HG03457 (cell line): Measurements from ENCODE around the gene XPOT.

Source experiments
- ATAC-seq: cut with Tn5 transposase; IDR thresholded peaks from one replicate; pipeline ENCODE4 v1.9.1; 2021; ENCODE audit warnings: moderate number of reproducible peaks; ENCODE audit not compliant: unreplicated experiment

XPOT gene

DNA sequence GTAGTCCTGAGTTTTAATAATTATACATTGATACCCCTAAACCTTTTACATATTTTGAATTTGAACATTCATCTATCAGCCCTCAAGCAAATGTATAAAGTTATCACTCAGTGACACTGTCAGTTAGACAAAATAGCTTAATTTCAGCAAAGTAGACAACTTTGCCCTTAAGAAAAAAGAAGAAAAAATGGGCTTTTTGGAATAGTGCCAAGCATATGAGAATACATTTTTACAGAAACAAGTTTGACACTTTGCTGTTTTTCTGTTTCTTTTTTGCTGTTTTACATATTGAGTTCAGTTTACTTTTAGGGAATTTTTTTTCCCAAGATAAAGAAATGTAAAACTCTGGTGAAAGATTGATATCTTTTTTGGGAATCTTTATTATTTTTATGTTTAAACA lies 62.0 kb downstream of the XPOT start:
- ATAC-seq, result no peak

DNA sequence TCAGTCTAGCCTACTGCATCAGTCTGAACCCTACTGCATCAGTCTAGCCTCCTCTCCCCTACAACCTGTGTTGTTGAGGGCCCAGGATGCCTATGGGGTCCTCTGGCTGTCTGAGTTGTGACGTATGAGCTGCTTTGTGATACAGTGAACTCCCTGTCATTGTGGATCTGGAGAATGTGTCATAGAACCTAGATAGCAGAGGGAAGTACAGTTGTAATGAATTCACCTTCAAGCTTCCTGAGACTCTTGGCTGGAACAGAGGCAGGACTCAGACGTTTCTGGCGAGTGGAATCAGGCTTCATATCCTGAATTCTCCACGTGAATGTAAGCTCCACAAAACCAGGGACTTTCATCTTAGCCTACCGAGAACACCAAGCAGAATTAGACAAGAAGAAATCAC lies 64.8 kb downstream of the XPOT start:
- no peak for ATAC-seq

DNA sequence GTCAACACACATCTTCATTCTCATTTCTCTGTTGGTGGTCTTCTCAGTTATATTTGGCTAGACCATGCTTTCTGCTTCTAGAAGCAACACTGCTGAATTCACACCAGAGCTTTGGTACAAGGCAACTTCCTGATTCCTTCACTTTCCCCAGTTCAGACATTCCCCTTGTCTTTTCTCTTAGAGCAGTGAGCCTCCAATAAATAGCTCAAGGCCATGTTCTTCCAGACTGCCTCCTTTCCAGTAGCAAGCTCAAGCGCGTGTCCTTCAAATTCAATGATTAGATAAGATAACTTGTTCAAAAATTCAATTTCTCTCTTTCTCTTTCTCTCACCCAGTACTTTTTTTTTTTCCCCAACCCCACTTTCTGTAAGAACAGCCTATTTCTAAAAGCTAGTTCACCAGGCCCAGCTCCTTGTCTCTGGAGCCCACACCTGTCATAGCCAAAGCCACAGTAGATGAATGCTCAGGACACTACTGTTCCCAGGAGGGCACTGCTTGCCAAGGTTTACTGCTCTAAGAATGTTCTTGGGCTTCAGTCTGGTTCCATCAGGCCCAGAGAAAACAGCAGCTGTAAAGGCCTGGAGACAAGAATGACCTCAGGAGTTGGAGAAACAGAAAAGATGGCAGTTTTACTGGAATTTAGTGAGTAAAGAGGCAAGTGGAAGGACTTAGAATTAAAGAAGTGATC lies 65.4 kb downstream of the XPOT start:
- no peak for ATAC-seq

DNA sequence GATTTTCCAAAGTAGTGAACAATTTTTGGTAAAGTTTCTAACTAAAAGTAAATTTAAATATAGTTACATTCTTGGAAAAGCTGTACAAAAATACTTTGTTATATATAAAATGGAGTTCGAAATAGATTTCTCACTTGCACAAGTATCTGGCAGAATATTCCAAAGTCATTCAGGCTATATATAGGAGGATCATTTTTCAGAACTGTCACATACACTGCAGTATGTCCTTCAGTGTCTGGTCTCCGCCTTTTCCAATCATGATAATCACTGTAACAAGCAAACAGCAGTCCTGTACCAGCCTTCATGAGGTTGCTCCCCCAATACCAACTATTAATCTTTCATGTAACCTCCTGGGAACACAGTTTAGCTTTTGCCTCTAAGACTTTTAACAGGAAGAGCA lies 66.3 kb downstream of the XPOT start:
- no peak for ATAC-seq

DNA sequence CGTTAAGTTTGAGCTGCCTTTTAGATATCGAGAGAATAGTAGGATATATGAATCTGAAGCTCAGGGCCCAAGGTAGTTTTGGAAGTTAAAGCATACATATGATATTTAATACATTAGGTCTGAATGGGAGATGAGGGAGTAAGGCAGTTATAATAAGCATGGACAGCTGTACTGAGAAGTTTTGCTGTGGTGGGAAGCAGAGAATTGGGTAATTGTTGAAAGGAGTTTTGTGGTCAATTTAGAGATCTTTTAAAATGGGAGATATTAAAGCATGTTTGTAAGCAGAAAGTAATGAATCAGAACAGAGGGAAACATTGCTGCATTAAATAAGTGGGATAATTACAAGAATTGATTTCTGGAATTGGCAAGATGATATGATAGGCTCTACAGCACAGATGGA lies 69.0 kb downstream of the XPOT start:
- ATAC-seq, result no peak

DNA sequence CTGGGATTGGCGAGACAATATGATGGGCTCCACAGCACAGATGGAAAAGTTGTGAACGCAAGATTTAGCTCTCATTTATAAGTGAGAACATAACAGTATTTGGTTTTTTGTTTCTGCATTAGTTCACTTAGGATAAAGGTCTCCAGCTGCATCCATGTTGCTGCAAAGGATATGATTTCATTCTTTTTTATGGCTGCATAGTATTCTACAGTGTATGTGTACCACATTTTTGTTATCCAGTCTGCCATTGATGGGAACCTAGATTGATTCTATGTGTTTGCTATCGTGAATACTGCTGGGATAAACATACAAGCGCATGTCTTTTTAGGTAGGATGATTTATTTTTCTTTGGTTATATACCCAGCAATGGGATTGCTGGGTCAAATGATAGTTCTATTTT lies 71.3 kb downstream of the XPOT start:
- no peak for ATAC-seq

DNA sequence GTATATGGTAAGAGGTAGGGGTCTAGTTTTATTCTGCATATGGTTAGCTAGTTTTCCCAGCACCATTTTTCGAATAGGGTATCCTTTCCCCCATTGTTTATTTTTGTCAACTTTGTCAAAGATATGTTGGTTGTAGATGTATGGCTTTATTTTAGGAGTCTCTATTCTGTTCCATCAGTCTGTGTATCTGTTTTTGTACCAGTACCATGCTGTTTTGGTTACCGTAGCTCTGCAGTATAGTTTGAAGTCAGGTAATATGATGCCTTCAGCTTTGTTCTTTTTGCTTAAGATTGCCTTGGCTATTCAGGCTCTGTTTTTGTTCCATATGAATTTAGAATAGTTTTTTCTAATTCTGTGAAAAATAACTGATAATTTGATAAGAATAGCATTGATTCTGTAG lies 72.7 kb downstream of the XPOT start:
- ATAC-seq, result no peak

DNA sequence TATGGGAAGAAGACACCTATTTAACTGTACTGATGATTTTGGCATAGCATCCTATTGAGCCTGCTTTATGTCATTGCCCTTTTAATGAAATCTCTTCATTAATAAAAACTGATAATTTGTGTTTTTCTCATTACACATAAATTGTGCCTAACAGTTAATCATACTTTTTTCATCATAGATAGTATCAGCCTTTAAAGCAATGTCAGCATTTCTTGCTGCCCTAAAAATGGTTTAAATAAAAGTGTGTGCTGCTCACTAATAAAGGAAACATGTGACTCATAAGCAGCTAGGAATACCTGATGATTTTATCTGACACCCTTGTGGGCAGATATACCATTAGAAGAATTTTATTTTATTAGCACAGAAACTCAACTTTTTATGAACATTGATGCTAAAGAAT lies 74.5 kb downstream of the XPOT start:
- no peak for ATAC-seq

DNA sequence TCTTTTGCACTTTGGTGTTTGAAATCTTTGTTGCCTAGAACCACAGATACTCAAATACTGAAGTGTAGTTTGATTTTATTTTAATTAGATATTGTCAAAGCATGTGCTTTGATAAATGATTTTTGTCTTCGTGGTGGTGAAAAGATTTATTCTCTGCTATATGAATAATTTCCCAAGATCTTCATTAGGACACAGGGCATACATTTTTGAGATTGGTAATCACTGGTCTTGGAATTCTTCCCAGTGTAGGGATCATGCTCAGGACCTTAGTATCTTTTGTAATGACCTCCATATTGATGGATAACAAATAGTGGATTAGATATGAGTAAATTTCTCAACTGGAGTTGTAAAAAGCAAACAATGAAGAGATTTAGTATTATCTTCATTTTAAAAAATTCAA lies 76.0 kb downstream of the XPOT start:
- no peak for ATAC-seq

DNA sequence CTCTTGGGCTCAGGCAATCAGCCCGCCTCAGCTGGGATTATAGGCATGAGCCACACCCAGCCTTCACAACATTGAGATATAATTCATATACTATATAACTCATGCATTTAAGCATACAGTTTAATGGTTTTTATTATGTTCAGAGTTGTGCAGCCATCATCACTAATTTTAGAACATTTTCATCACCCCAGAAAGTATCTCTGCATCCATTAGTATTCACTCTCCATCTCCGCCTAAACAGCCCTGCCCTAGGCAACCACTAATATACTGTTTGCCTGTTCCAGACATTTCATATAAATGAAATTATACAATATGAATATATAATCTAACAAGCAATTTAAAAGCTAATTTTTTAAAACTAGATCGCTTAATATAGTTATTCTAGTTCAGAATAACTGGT lies 82.5 kb downstream of the XPOT start:
- ATAC-seq, result no peak

DNA sequence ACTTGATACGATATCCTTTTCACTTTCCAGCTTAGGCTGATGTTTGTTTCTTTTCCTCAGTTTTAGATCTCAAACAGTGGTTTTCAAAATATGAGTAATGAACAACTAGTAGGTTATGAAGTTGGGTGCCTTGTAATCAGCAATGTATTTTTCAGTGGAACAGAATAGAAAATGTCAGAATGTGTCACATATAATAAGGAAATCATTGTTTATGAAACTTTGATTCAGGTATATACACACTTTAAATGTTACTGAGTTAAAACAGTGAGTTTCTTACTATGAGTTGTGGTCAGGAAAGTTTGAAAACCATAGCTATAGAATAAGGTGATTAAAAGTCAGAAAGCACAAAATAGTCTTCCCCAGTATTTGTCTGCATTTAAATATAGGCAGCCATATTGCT lies 87.5 kb downstream of the XPOT start:
- no peak for ATAC-seq

DNA sequence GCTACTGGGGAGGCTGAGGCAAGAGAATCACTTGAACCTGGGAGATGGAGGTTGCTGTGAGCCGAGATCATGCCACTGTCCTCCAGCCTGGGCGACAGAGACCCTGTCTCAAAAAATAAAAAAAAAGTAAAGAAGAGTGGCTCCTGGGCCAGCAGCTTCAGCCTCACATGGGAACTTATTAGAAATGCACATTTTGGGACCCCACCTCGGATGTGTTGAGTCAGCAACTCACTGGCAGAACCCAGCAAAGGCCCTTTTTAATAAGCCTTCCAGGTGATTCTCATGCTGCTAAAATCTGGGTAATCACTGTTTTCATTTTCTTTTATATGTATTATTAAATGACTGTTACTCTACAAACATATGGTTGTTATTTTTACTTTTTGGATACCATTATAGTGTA lies 89.3 kb downstream of the XPOT start:
- ATAC-seq, result no peak

DNA sequence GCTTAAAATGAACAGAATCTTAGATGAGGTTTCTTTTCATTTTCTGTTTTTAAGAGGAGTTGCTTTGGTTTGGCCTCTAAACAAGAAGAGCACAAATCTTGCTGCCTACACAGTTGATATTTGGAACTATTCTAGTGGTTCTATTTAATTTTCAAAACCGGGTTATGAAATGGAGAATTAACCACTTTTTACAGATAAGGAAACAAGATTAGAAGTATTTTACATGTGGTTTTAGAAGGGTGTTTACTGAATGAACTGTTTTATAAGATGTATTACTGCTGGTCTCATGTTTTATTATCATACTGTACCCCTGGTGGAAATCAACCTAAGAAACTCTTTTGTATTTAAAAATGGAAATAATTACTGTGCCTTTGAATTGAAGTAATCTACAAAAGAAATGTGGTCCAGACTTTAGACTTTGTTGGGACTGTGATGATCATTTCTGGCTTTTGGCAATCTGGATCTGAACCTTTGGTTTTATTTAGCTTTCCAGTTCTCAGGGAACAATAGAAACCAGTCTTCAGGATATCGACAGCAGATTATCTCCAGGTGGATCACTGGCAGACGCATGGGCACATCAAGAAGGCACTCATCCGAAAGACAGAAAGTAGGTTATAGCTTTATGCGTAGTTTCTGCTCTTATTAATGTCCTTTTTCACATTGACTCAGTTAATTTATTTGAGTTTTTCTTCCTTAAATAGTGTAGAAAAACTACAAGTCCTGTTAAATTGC lies 91.0 kb downstream of the XPOT start:
- no peak for ATAC-seq

DNA sequence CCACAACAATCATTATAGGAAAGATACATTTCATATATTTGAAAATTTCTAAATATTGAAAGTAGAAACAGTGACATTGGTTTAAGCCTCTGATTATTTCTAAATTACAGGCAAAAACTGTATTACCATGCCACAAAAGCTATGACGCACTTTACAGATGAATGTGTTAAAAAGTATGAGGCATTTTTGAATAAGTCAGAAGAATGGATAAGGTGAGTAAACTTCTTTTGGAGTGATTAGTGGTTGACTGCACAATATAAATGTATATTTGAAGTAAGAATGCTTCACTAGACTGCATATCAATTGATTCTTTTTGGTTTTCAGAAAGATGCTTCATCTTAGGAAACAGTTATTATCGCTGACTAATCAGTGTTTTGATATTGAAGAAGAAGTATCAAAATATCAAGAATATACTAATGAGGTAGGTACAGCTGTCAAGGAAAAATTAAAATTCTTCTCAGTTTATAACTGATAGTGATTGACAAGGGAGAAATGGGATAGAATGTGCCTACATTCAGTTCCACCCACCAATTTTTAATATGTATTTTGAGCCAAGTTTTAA lies 92.7 kb downstream of the XPOT start:
- ATAC-seq, result no peak

DNA sequence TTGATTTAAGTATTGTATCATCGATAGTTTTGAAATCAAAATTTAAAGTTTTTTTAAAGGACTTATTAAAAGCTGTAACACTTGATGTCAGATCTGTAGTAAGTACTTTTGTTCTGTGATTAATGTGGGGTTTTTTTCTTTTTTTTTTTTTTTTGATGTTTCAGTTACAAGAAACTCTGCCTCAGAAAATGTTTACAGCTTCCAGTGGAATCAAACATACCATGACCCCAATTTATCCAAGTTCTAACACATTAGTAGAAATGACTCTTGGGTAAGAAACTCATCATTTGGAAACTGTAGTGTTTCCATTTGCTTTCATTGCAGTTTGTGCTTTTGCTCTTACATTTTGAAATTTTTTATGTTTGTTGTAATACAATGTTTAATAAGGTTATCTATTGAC lies 93.3 kb downstream of the XPOT start:
- ATAC-seq, result no peak

DNA sequence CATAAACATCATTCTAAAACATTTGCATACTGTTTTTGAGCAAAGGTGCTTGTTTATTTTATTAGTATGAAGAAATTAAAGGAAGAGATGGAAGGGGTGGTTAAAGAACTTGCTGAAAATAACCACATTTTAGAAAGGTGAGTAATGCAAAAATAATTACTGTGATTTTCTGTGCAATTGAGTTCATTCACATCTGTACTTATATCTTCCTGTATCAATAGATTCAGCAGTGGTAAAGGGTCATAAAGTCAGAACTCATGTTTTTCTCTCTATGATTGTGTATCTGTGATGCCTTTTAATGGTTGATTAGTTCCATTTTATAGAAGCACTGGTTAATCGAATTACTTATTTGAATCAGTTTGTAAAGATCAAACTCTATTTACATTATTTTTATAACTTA lies 93.7 kb downstream of the XPOT start:
- no peak for ATAC-seq

DNA sequence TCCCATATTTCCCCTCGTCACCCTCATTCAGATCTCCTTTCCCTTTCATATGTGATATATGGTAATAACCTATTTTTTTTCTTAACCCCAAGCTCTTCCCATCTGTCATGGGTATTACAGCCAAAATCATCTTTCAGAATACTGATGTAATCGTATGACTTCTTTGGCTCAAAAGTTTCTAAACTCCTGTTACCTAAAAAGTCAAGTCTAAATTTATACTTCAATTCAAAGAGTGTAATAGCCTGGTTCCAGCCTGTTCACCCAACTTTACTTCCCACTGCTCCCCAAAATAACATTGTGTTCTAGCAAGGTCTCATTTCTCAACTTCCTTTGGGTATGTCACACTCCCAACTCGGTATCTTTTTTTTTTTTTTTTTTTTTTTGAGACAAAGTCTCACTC lies 96.2 kb downstream of the XPOT start:
- no peak for ATAC-seq
